Measurements from ENCODE around the gene LRP3. TPM values are rescaled to one million over a fixed set of nuclear protein-coding genes. Genes with fewer than 3 reads are reported as not detected.
A peak's percentile ranks its signal among the peaks of the same experiment; 100 is the strongest.
"Not testable (repeated sequence)": the region's sequence is repeated elsewhere in the genome, so short reads cannot be mapped to it uniquely, and the experiment has no call there.

LRP3 gene
- total RNA-seq, 4 donors from 2014 or later, result 5.5 to 17.2 (median 8.9) TPM

- no peak for DNase-seq
- peaks cover 0 to 26% (median 0%) of the 10 kb centered on the region in 4 donors for H3K27me3 ChIP-seq
- H3K4me3 ChIP-seq, result no peak overlapping the region
- no peaks in the 10 kb centered on the region for H3K9me3 ChIP-seq
- H3K4me1 ChIP-seq, result peaks cover 0 to 15% (median 0%) of the 10 kb centered on the region in 3 donors
- no peak for TF ChIP-seq POLR2A (IDR thresholded peaks at IDR 0.05)
- no peak for TF ChIP-seq CTCF (IDR thresholded peaks at IDR 0.05)
- WGBS, 2 donors, result 0 to 89% methylated on average over 1 of the region's 1 CpG
- intact Hi-C loops (cut with DNase I), result no loop called here
- no peak overlapping the region for H3K27ac ChIP-seq
- no peaks in the 10 kb centered on the region for H3K36me3 ChIP-seq
Observed at GRCh38 chr19:33189453-33189852, 4.7 kb upstream of the LRP3 start.

GRCh38 chr19:33191092-33191491 is 3.0 kb upstream of the LRP3 start:
- H3K27ac ChIP-seq; intact Hi-C loops (cut with DNase I); DNase-seq; H3K36me3 ChIP-seq; H3K4me3 ChIP-seq; H3K9me3 ChIP-seq: not testable (repeated sequence)
- WGBS, 2 donors, result 79 to 81% methylated on average over 2 to 3 of the region's 4 CpGs
- Histone ChIP-seq H3K4me1 (peaks cover 5 to 28% (median 9%) of the 10 kb centered on the region in 3 donors), H3K27me3 (peaks cover 0 to 43% (median 0%) of the 10 kb centered on the region in 4 donors)

- no peaks in the 10 kb centered on the region for H3K36me3 ChIP-seq
- peaks cover 5 to 32% (median 9%) of the 10 kb centered on the region in 3 donors for H3K4me1 ChIP-seq
- WGBS, 2 donors, result 71 to 88% methylated on average over 3 to 5 of the region's 6 CpGs
- peaks cover 0 to 47% (median 0%) of the 10 kb centered on the region in 4 donors for H3K27me3 ChIP-seq
- DNase-seq, result no peak
- H3K27ac ChIP-seq, result no peak overlapping the region
- H3K4me3 ChIP-seq, result no peak overlapping the region
- TF ChIP-seq POLR2A (IDR thresholded peaks at IDR 0.05), result no peak
- TF ChIP-seq CTCF (IDR thresholded peaks at IDR 0.05), result no peak
- H3K9me3 ChIP-seq, result no peaks in the 10 kb centered on the region
- intact Hi-C loops (cut with DNase I), result no loop called here
Observed at GRCh38 chr19:33191501-33191900, 2.6 kb upstream of the LRP3 start.

- intact Hi-C loops (cut with DNase I), result no loop called here
- DNase-seq, result no peak
- peaks cover 5 to 30% (median 9%) of the 10 kb centered on the region in 3 donors for H3K4me1 ChIP-seq
- H3K9me3 ChIP-seq, result no peaks in the 10 kb centered on the region
- H3K27ac ChIP-seq, result no peak overlapping the region
- no peaks in the 10 kb centered on the region for H3K36me3 ChIP-seq
- WGBS, 2 donors, result 60 to 85% methylated on average over 6 to 7 of the region's 7 CpGs
- TF ChIP-seq POLR2A (IDR thresholded peaks at IDR 0.05) (no peak), CTCF (IDR thresholded peaks at IDR 0.05) (no peak)
- H3K27me3 ChIP-seq, result peaks cover 0 to 47% (median 0%) of the 10 kb centered on the region in 4 donors
- H3K4me3 ChIP-seq, result no peak overlapping the region
Observed at GRCh38 chr19:33192010-33192409, 2.1 kb upstream of the LRP3 start.

- Histone ChIP-seq H3K27ac (no peak overlapping the region), H3K27me3 (peaks cover 0 to 47% (median 0%) of the 10 kb centered on the region in 4 donors), H3K4me1 (peaks cover 5 to 23% (median 9%) of the 10 kb centered on the region in 3 donors), H3K9me3 (no peaks in the 10 kb centered on the region), H3K36me3 (peaks cover 0 to 5% (median 0%) of the 10 kb centered on the region in 3 donors), H3K4me3 (peak overlapping the region in 3 of 4 donors; percentile 47 to 81 (median 70))
- intact Hi-C loops (cut with DNase I), result no loop called here
- TF ChIP-seq POLR2A (IDR thresholded peaks at IDR 0.05) (no peak), CTCF (IDR thresholded peaks at IDR 0.05) (no peak)
- WGBS, 2 donors, result 85 to 86% methylated on average over 7 of the region's 8 CpGs
- no peak for DNase-seq
Observed at GRCh38 chr19:33193269-33193864, 763 bp upstream of the LRP3 start.
